ENCODE measurements around the gene PCDHGA1.
A peak's percentile ranks its signal among the peaks of the same experiment; 100 is the strongest.
"Not testable (repeated sequence)": the region's sequence is repeated elsewhere in the genome, so short reads cannot be mapped to it uniquely, and the experiment has no call there.

Gene PCDHGA1

GRCh38 chr5:141409598-141410306 lies 79.4 kb downstream of the PCDHGA1 start:
- Histone ChIP-seq H3K36me3 (ENCODE audit: control insufficient read depth, insufficient read depth, low read length) (no peaks in the 10 kb centered on the region), H3K9me3 (ENCODE audit: control insufficient read depth, low read length) (peaks cover 43% of the 10 kb centered on the region), H3K4me3 (ENCODE audit: low read length) (no peak overlapping the region), H3K27me3 (ENCODE audit: control insufficient read depth, insufficient read depth, low read length) (peaks cover 23% of the 10 kb centered on the region), H3K9ac (ENCODE audit: low read length) (no peak overlapping the region), H3K4me1 (ENCODE audit: control insufficient read depth, insufficient read depth, low read length) (no peaks in the 10 kb centered on the region)

- Histone ChIP-seq H3K4me1 (ENCODE audit: control insufficient read depth, insufficient read depth, low read length) (no peaks in the 10 kb centered on the region), H3K9me3 (ENCODE audit: control insufficient read depth, low read length) (peaks cover 44% of the 10 kb centered on the region), H3K27me3 (ENCODE audit: control insufficient read depth, insufficient read depth, low read length) (peaks cover 23% of the 10 kb centered on the region), H3K36me3 (ENCODE audit: control insufficient read depth, insufficient read depth, low read length) (no peaks in the 10 kb centered on the region), H3K9ac (ENCODE audit: low read length) (no peak overlapping the region), H3K4me3 (ENCODE audit: low read length) (no peak overlapping the region)
Observed at GRCh38 chr5:141411575-141411974, 81.3 kb downstream of the PCDHGA1 start.

- Histone ChIP-seq H3K4me3 (ENCODE audit: low read length) (peak within 1 kb of the TSS; percentile 54), H3K36me3 (ENCODE audit: control insufficient read depth, insufficient read depth, low read length) (no peaks in the 10 kb centered on the region), H3K9ac (ENCODE audit: low read length) (peak within 1 kb of the TSS; percentile 56), H3K4me1 (ENCODE audit: control insufficient read depth, insufficient read depth, low read length) (no peaks in the 10 kb centered on the region), H3K27me3 (ENCODE audit: control insufficient read depth, insufficient read depth, low read length) (peaks cover 20% of the 10 kb centered on the region), H3K9me3 (ENCODE audit: control insufficient read depth, low read length) (peaks cover 36% of the 10 kb centered on the region)
Observed at GRCh38 chr5:141412854-141413539, 82.7 kb downstream of the PCDHGA1 start, which contains the start of gene PCDHGA10. PCDHGA10 (plus strand) TSS chr5:141412987; CDS start chr5:141413176, 189 bp downstream.

GRCh38 chr5:141413540-141414069 lies 83.3 kb downstream of the PCDHGA1 start:
- peak overlapping the region; percentile 56 for H3K9ac ChIP-seq (ENCODE audit: low read length)

GRCh38 chr5:141414548-141415274 lies 84.4 kb downstream of the PCDHGA1 start:
- not testable (repeated sequence) for H3K36me3 ChIP-seq (ENCODE audit: control insufficient read depth, insufficient read depth, low read length); H3K9ac ChIP-seq (ENCODE audit: low read length); H3K4me3 ChIP-seq (ENCODE audit: low read length); H3K4me1 ChIP-seq (ENCODE audit: control insufficient read depth, insufficient read depth, low read length)
- peaks cover 12% of the 10 kb centered on the region for H3K27me3 ChIP-seq (ENCODE audit: control insufficient read depth, insufficient read depth, low read length)
- peaks cover 42% of the 10 kb centered on the region for H3K9me3 ChIP-seq (ENCODE audit: control insufficient read depth, low read length)

More at GRCh38 chr5:141413540-141414069, 83.3 kb downstream of the PCDHGA1 start:
- Histone ChIP-seq H3K4me3 (ENCODE audit: low read length) (peak overlapping the region; percentile 54), H3K27me3 (ENCODE audit: control insufficient read depth, insufficient read depth, low read length) (peaks cover 17% of the 10 kb centered on the region), H3K36me3 (ENCODE audit: control insufficient read depth, insufficient read depth, low read length) (no peaks in the 10 kb centered on the region), H3K9me3 (ENCODE audit: control insufficient read depth, low read length) (peaks cover 41% of the 10 kb centered on the region), H3K4me1 (ENCODE audit: control insufficient read depth, insufficient read depth, low read length) (no peaks in the 10 kb centered on the region)

- not testable (repeated sequence) for H3K9ac ChIP-seq (ENCODE audit: low read length); H3K36me3 ChIP-seq (ENCODE audit: control insufficient read depth, insufficient read depth, low read length); H3K27me3 ChIP-seq (ENCODE audit: control insufficient read depth, insufficient read depth, low read length); H3K4me3 ChIP-seq (ENCODE audit: low read length); H3K4me1 ChIP-seq (ENCODE audit: control insufficient read depth, insufficient read depth, low read length)
- H3K9me3 ChIP-seq (ENCODE audit: control insufficient read depth, low read length) = peaks cover 41% of the 10 kb centered on the region
Observed at GRCh38 chr5:141415275-141415618, 84.9 kb downstream of the PCDHGA1 start.

GRCh38 chr5:141417494-141418172 lies 87.3 kb downstream of the PCDHGA1 start, which contains the start of gene PCDHGB7:
PCDHGB7 (plus strand) TSS chr5:141417677; CDS start chr5:141417860, 183 bp downstream.
- peaks cover 61% of the 10 kb centered on the region for H3K9me3 ChIP-seq (ENCODE audit: control insufficient read depth, low read length)
- not testable (repeated sequence) for H3K9ac ChIP-seq (ENCODE audit: low read length)
- peak within 1 kb of the TSS; percentile 10 for H3K4me3 ChIP-seq (ENCODE audit: low read length)

GRCh38 chr5:141419074-141419880 lies 89.0 kb downstream of the PCDHGA1 start:
- Histone ChIP-seq H3K27me3 (ENCODE audit: control insufficient read depth, insufficient read depth, low read length) (peaks cover 13% of the 10 kb centered on the region), H3K36me3 (ENCODE audit: control insufficient read depth, insufficient read depth, low read length) (no peaks in the 10 kb centered on the region), H3K9ac (ENCODE audit: low read length) (no peak overlapping the region), H3K4me1 (ENCODE audit: control insufficient read depth, insufficient read depth, low read length) (no peaks in the 10 kb centered on the region), H3K4me3 (ENCODE audit: low read length) (no peak overlapping the region), H3K9me3 (ENCODE audit: control insufficient read depth, low read length) (peaks cover 52% of the 10 kb centered on the region)

More at GRCh38 chr5:141417494-141418172, 87.3 kb downstream of the PCDHGA1 start, which contains the start of gene PCDHGB7:
- not testable (repeated sequence) for H3K36me3 ChIP-seq (ENCODE audit: control insufficient read depth, insufficient read depth, low read length); H3K4me1 ChIP-seq (ENCODE audit: control insufficient read depth, insufficient read depth, low read length)
- peaks cover 11% of the 10 kb centered on the region for H3K27me3 ChIP-seq (ENCODE audit: control insufficient read depth, insufficient read depth, low read length)

GRCh38 chr5:141420855-141421488 lies 90.7 kb downstream of the PCDHGA1 start, which contains the start of gene PCDHGA11:
PCDHGA11 (plus strand) TSS chr5:141421051; CDS start chr5:141421228, 177 bp downstream.
- no peaks in the 10 kb centered on the region for H3K36me3 ChIP-seq (ENCODE audit: control insufficient read depth, insufficient read depth, low read length)
- no peak within 1 kb of the TSS for H3K4me3 ChIP-seq (ENCODE audit: low read length)
- H3K9me3 ChIP-seq (ENCODE audit: control insufficient read depth, low read length) = peaks cover 46% of the 10 kb centered on the region
- H3K27me3 ChIP-seq (ENCODE audit: control insufficient read depth, insufficient read depth, low read length) = peaks cover 13% of the 10 kb centered on the region
- no peaks in the 10 kb centered on the region for H3K4me1 ChIP-seq (ENCODE audit: control insufficient read depth, insufficient read depth, low read length)
- no peak within 1 kb of the TSS for H3K9ac ChIP-seq (ENCODE audit: low read length)

GRCh38 chr5:141421489-141421855 lies 91.2 kb downstream of the PCDHGA1 start:
- Histone ChIP-seq H3K36me3 (ENCODE audit: control insufficient read depth, insufficient read depth, low read length) (no peaks in the 10 kb centered on the region), H3K9me3 (ENCODE audit: control insufficient read depth, low read length) (peaks cover 46% of the 10 kb centered on the region), H3K27me3 (ENCODE audit: control insufficient read depth, insufficient read depth, low read length) (peaks cover 13% of the 10 kb centered on the region), H3K4me1 (ENCODE audit: control insufficient read depth, insufficient read depth, low read length) (no peaks in the 10 kb centered on the region), H3K9ac (ENCODE audit: low read length) (no peak overlapping the region), H3K4me3 (ENCODE audit: low read length) (no peak overlapping the region)
